ENCODE measurements around the gene MYCL. TPM values are rescaled to one million over a fixed set of nuclear protein-coding genes. Genes with fewer than 3 reads are reported as not detected.

MYCL gene
- total and polyA plus RNA-seq, 2 of the 13 experiments (the other 11 are each of a cell fraction or from before 2014, with no cell fraction given) = 0.31 to 1.7 TPM

DNA sequence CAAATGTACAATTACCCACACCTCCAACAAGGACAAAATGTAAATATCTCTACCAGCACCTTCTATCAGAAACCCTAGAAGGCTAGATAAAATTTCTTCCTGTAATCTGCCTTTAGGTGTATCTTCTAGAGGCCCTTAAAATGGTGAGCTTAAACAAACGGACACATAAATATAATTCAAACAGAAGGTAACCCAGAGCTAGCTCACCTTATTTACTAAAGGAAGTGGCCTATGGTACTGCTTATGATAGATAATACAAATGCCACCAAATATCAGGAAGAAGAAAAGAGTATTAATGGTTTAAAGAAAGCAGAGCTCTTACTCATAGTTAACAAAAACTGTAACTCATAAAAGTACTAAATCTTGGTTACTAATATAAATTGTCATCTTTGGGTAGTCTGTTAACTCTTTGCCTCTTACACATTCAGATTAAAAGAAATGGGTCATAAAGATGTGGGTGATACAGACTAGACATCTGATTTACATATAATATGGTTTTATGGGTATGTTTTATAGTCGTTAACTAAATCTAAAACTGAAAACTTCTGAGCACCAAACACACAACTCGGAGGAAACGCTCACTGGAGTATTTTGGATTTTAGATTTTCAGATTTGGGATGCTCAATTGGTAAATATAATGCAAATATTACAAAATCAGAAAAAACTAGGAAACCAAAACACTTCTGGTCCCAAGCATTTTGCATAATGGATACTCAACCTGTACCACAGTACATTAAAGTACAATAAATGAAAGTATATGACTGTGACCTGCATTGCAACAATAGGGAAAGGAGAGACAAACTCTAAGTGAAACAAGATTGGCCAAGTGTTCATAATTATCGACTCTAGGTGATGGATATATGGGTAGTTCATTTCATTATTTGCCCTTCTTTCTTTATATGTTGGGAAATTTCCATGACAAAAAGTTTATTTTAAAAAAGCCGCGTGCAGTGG, 41.6 kb downstream of the MYCL start:
- WGBS (ENCODE audit: low lambda C conversion rate) = 94% methylated on average over 7 of the region's 7 CpGs
- no peaks in the 10 kb centered on the region for H3K27me3 ChIP-seq (ENCODE audit: control insufficient read depth in 1 of 2, insufficient read depth in 2 of 2, low read length in 2 of 2)
- no TSS peak for BruUV-seq (replicated peaks)
- no peak overlapping the region for H3K4me3 ChIP-seq (replicated peaks in 1 of 3; ENCODE audit: insufficient read depth in 1 of 3, low read depth in 2 of 3, low read length in 3 of 3)
- in situ Hi-C loops (cut with HindIII; ENCODE audit: extremely low pct_ligation_motif_present, low pct_unique_long_range_greater_than_20kb) = no loop called here
- H4K20me1 ChIP-seq (ENCODE audit: insufficient read depth, low read length) = 0 out of 2 replicates have a peak, but pooled peaks cover 3% of the 10 kb centered on the region
- ChIA-PET POLR2A (no interaction called here), CTCF (ENCODE audit: low intra/inter-chr PET ratio, low total read pairs) (no interaction called here)
- H3K36me3 ChIP-seq (replicated peaks in 1 of 2; ENCODE audit: control insufficient read depth in 1 of 2, insufficient read depth in 2 of 2, low read length in 2 of 2) = peaks cover 3 to 12% of the 10 kb centered on the region in 2 experiments; a peak in 4 of 5 replicates
- peaks cover 15% of the 10 kb centered on the region for H3K4me1 ChIP-seq (ENCODE audit: insufficient read depth, low read length)
- DNase-seq (ENCODE audit: low spot score) = no peak
- no peak for ATAC-seq
- intact Hi-C loops (cut with micrococcal nuclease; ENCODE audit: unreplicated experiment) = no loop called here
- H3K9ac ChIP-seq (ENCODE audit: insufficient read depth, low read depth, low read length) = no peak overlapping the region
- no peaks in the 10 kb centered on the region for H3K9me3 ChIP-seq (ENCODE audit: low read length)
- peaks cover 67% of the 10 kb centered on the region for H3K79me2 ChIP-seq (ENCODE audit: insufficient read depth, low read length)
- no peak overlapping the region for H3K27ac ChIP-seq (ENCODE audit: extremely low read length, insufficient read depth, low read length)
- TF ChIP-seq SRF (IDR thresholded peaks at IDR 0.05; ENCODE audit: low read depth, low read length) = no peak
- no peak for TF ChIP-seq ZNF879 (CRISPR knock-in tag; IDR thresholded peaks at IDR 0.05)
- TF ChIP-seq, protein P1, sequence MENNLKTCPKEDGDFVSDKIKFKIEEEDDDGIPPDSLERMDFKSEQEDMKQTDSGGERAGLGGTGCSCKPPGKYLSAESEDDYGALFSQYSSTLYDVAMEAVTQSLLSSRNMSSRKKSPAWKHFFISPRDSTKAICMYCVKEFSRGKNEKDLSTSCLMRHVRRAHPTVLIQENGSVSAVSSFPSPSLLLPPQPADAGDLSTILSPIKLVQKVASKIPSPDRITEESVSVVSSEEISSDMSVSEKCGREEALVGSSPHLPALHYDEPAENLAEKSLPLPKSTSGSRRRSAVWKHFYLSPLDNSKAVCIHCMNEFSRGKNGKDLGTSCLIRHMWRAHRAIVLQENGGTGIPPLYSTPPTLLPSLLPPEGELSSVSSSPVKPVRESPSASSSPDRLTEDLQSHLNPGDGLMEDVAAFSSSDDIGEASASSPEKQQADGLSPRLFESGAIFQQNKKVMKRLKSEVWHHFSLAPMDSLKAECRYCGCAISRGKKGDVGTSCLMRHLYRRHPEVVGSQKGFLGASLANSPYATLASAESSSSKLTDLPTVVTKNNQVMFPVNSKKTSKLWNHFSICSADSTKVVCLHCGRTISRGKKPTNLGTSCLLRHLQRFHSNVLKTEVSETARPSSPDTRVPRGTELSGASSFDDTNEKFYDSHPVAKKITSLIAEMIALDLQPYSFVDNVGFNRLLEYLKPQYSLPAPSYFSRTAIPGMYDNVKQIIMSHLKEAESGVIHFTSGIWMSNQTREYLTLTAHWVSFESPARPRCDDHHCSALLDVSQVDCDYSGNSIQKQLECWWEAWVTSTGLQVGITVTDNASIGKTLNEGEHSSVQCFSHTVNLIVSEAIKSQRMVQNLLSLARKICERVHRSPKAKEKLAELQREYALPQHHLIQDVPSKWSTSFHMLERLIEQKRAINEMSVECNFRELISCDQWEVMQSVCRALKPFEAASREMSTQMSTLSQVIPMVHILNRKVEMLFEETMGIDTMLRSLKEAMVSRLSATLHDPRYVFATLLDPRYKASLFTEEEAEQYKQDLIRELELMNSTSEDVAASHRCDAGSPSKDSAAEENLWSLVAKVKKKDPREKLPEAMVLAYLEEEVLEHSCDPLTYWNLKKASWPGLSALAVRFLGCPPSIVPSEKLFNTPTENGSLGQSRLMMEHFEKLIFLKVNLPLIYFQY (CRISPR knock-in tag; IDR thresholded peaks at IDR 0.05; ENCODE audit: borderline replicate concordance) = no peak
- TF ChIP-seq GMEB1 (CRISPR knock-in tag; IDR thresholded peaks at IDR 0.05; ENCODE audit: borderline replicate concordance) = no peak
- TF ChIP-seq JUND (CRISPR knock-in tag; IDR thresholded peaks at IDR 0.05) = no peak
- TF ChIP-seq MIXL1 (CRISPR knock-in tag; IDR thresholded peaks at IDR 0.05) = no peak
- no peak for TF ChIP-seq NR0B2 (CRISPR knock-in tag; IDR thresholded peaks at IDR 0.05)
- TF ChIP-seq JDP2 (CRISPR knock-in tag; IDR thresholded peaks at IDR 0.05; ENCODE audit: borderline replicate concordance) = no peak
- TF ChIP-seq POLR2AphosphoS5 (IDR thresholded peaks at IDR 0.05; ENCODE audit: low read depth, low read length) = no peak
- TF ChIP-seq SNRNP70 (IDR thresholded peaks at IDR 0.05; ENCODE audit: low read depth, low read length) = no peak
- TF ChIP-seq ARHGAP35 (CRISPR knock-in tag; IDR thresholded peaks at IDR 0.05; ENCODE audit: borderline replicate concordance) = no peak
- TF ChIP-seq GTF2F1 (IDR thresholded peaks at IDR 0.05; ENCODE audit: low read length) = no peak
- TF ChIP-seq, protein P2, sequence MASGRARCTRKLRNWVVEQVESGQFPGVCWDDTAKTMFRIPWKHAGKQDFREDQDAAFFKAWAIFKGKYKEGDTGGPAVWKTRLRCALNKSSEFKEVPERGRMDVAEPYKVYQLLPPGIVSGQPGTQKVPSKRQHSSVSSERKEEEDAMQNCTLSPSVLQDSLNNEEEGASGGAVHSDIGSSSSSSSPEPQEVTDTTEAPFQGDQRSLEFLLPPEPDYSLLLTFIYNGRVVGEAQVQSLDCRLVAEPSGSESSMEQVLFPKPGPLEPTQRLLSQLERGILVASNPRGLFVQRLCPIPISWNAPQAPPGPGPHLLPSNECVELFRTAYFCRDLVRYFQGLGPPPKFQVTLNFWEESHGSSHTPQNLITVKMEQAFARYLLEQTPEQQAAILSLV (CRISPR knock-in tag; IDR thresholded peaks at IDR 0.05; ENCODE audit: borderline replicate concordance) = no peak
- no peak for FAIRE-seq
- no peak overlapping the region for H2AFZ ChIP-seq (ENCODE audit: low read length)
- H3K4me2 ChIP-seq (ENCODE audit: low read depth, low read length) = no peak overlapping the region
